PC-3 (cell line): ENCODE results near the gene VPS37D. TPM values are rescaled to one million over a fixed set of nuclear protein-coding genes. Genes with fewer than 3 reads are reported as not detected.

Experiments
- ATAC-seq: fragments of 200-7000 bp; cut with Tn5 transposase; 2 replicates; pipeline ENCODE4 v1.9.1; 2020; ENCODE audit warnings: mild to moderate bottlenecking, moderate library complexity
- BruUV-seq: library from RNA; stranded (reverse); fragments of 400-500 nt; replicated peaks from 2 replicates; lab custom pipeline; 2021; lab: Mats Ljungman, UMichigan
- CTCF ChIA-PET: fragments of 300-600 bp; sonication (Branson Sonifier 250); formaldehyde crosslinking; loops from one replicate; lab custom pipeline; 2022; ENCODE audit warnings: antibody characterized with exemption; lab: Charles Lee
- POLR2A ChIA-PET: fragments of 300-600 bp; sonication (Branson Sonifier 250); formaldehyde crosslinking; loops from one replicate; lab custom pipeline; 2022; ENCODE audit warnings: antibody characterized with exemption; ENCODE audit not compliant: unreplicated experiment; lab: Charles Lee
- DNase-seq: peaks from one replicate; pipeline ENCODE4 v3.0.0-alpha.2; 2015
- H2AFZ ChIP-seq: fragments of 300-600 bp; sonication (generic); 2 replicates; pipeline ENCODE4 v1.6.0; 2016; ENCODE audit warnings: antibody characterized with exemption, low read length
- H3F3A ChIP-seq: fragments of 300-600 bp; sonication (generic); one replicate; pipeline ENCODE4 v1.6.0; 2017; ENCODE audit warnings: antibody characterized with exemption, low read length, control low read depth, mild to moderate bottlenecking; ENCODE audit not compliant: unreplicated experiment
- H3K27ac ChIP-seq: fragments of 300-600 bp; sonication (generic); 2 replicates; pipeline ENCODE4 v1.5.1; 2016; ENCODE audit warnings: mild to moderate bottlenecking, low read length
- H3K27me3 ChIP-seq: fragments of 300-600 bp; sonication (generic); 2 replicates; pipeline ENCODE4 v1.6.1; 2016; ENCODE audit warnings: low read length, mixed read lengths
- H3K36me3 ChIP-seq: fragments of 300-600 bp; sonication (generic); 2 replicates; pipeline ENCODE4 v1.6.1; 2016; ENCODE audit warnings: low read depth, mixed run types, low read length, mixed read lengths
- H3K4me1 ChIP-seq: fragments of 300-600 bp; sonication (generic); 2 replicates; pipeline ENCODE4 v1.5.1; 2016; ENCODE audit warnings: low read length; ENCODE audit not compliant: insufficient read depth
- H3K4me2 ChIP-seq: fragments of 300-600 bp; sonication (generic); 2 replicates; pipeline ENCODE4 v1.6.0; 2016; ENCODE audit warnings: low read length
- H3K4me3 ChIP-seq: fragments of 300-600 bp; sonication (generic); 2 replicates; pipeline ENCODE4 v1.5.1; 2016; ENCODE audit warnings: mild to moderate bottlenecking, low read length, mixed read lengths
- H3K79me2 ChIP-seq: fragments of 300-600 bp; sonication (generic); 2 replicates; pipeline ENCODE4 v1.6.1; 2017; ENCODE audit warnings: low read length, mixed read lengths
- H3K9ac ChIP-seq: fragments of 300-600 bp; sonication (generic); 2 replicates; pipeline ENCODE4 v1.6.0; 2016; ENCODE audit warnings: mild to moderate bottlenecking, low read length
- H3K9me2 ChIP-seq: fragments of 300-600 bp; sonication (generic); replicated peaks from 2 replicates; pipeline ENCODE4 v1.6.1; 2016; ENCODE audit warnings: mixed run types, low read length, mixed read lengths
- H3K9me3 ChIP-seq: fragments of 300-600 bp; sonication (generic); 2 replicates; pipeline ENCODE4 v1.6.1; 2016; ENCODE audit warnings: low read length, mixed read lengths
- H4K20me1 ChIP-seq: fragments of 300-600 bp; sonication (generic); 2 replicates; pipeline ENCODE4 v1.6.1; 2016; ENCODE audit warnings: low read length, mixed read lengths
- CTCF ChIP-seq: fragments of 300-600 bp; sonication (generic); conservative IDR thresholded peaks from 2 replicates; pipeline ENCODE4 v1.5.1; 2017; ENCODE audit warnings: antibody characterized with exemption, low read depth, mild to moderate bottlenecking, low read length
- EZH2 ChIP-seq: fragments of 300-600 bp; sonication (generic); IDR thresholded peaks from one replicate; pipeline ENCODE4 v1.6.1; 2017; ENCODE audit warnings: antibody characterized with exemption, mild to moderate bottlenecking, low read length; ENCODE audit not compliant: unreplicated experiment
- EZH2phosphoT487 ChIP-seq: fragments of 300-600 bp; sonication (generic); IDR thresholded peaks from 2 replicates; pipeline ENCODE4 v1.6.1; 2018; ENCODE audit warnings: mild to moderate bottlenecking, antibody characterized with exemption, low read length, borderline replicate concordance
- intact Hi-C: fragments of 100-400 bp; cut with micrococcal nuclease; formaldehyde crosslinking; loops from 2 replicates; pipeline ENCODE4 v1.9.0; 2023
- total RNA-seq: library from RNA; depleted of rRNA; stranded (reverse); fragments of >200 nt; gene quantifications from 2 replicates; pipeline ENCODE4 v1.2.3, GENCODE V29; 2014

VPS37D gene
- total RNA-seq, 1 experiment from 2014 or later, result 6.3 TPM

- DNase-seq, result no peak
- Histone ChIP-seq H3K27ac (no peak overlapping the region), H3K9me2 (no peaks in the 10 kb centered on the region), H3K4me1 (peaks cover 4% of the 10 kb centered on the region; the same call in 1 of the 2 replicates), H3F3A (no peaks in the 10 kb centered on the region), H3K36me3 (no peaks in the 10 kb centered on the region), H3K27me3 (no peaks in the 10 kb centered on the region), H3K9me3 (no peaks in the 10 kb centered on the region), H3K9ac (no peak overlapping the region), H4K20me1 (no peaks in the 10 kb centered on the region), H3K4me2 (no peak overlapping the region), H2AFZ (no peak overlapping the region), H3K4me3 (no peak overlapping the region), H3K79me2 (no peaks in the 10 kb centered on the region)
- no peak for TF ChIP-seq EZH2
- CTCF ChIA-PET, result no interaction called here
- POLR2A ChIA-PET, result no interaction called here
- BruUV-seq, result no TSS peak
- no peak for ATAC-seq
- intact Hi-C loops, result no loop called here
Observed at GRCh38 chr7:73638911-73639310, 28.7 kb upstream of the VPS37D start.

- DNase-seq, result no peak
- TF ChIP-seq EZH2 (no peak), EZH2phosphoT487 (no peak), CTCF (no peak)
- no peak for ATAC-seq
- Histone ChIP-seq H3K9ac (no peak overlapping the region), H3K9me3 (no peaks in the 10 kb centered on the region), H3F3A (no peaks in the 10 kb centered on the region), H3K9me2 (no peaks in the 10 kb centered on the region), H3K4me2 (no peak overlapping the region), H2AFZ (no peak overlapping the region), H3K27me3 (peaks cover under 1% of the 10 kb centered on the region; the same call in 1 of the 2 replicates), H3K4me3 (no peak overlapping the region), H3K79me2 (no peaks in the 10 kb centered on the region), H3K4me1 (no peaks in the 10 kb centered on the region), H4K20me1 (no peaks in the 10 kb centered on the region), H3K36me3 (no peaks in the 10 kb centered on the region), H3K27ac (no peak overlapping the region)
- no TSS peak for BruUV-seq
- intact Hi-C loops, result no loop called here
- ChIA-PET CTCF (no interaction called here), POLR2A (no interaction called here)
Observed at GRCh38 chr7:73642834-73643233, 24.8 kb upstream of the VPS37D start.

- no peak for DNase-seq
- no TSS peak for BruUV-seq
- no peak overlapping the region for H3K4me2 ChIP-seq
- no peak for ATAC-seq
- H3K27me3 ChIP-seq, result peaks cover 11% of the 10 kb centered on the region
- ChIA-PET CTCF (no interaction called here), POLR2A (interaction anchor here (0.6 kb wide), 2 partner anchors 13 to 46 kb away, joined by 3 to 5 read pairs; no protein-coding TSS in a partner anchor)
- H3K4me1 ChIP-seq, result no peaks in the 10 kb centered on the region
- no peaks in the 10 kb centered on the region for H4K20me1 ChIP-seq
- no peak overlapping the region for H3K4me3 ChIP-seq
- H3K79me2 ChIP-seq, result no peaks in the 10 kb centered on the region
- no peak overlapping the region for H3K9ac ChIP-seq
- TF ChIP-seq EZH2 (no peak), CTCF (no peak), EZH2phosphoT487 (no peak)
- H3K9me2 ChIP-seq, result no peaks in the 10 kb centered on the region
- no peaks in the 10 kb centered on the region for H3K36me3 ChIP-seq
- intact Hi-C loops, result no loop called here
- no peaks in the 10 kb centered on the region for H3F3A ChIP-seq
- no peak overlapping the region for H2AFZ ChIP-seq
- H3K9me3 ChIP-seq, result no peaks in the 10 kb centered on the region
- H3K27ac ChIP-seq, result no peak overlapping the region
Observed at GRCh38 chr7:73644688-73645286, 22.8 kb upstream of the VPS37D start.
